ENCODE measurements around the gene ANKRD45.

- no peak for TF ChIP-seq REST (IDR thresholded peaks at IDR 0.05)
- no peak for TF ChIP-seq CHD2 (IDR thresholded peaks at IDR 0.05; ENCODE audit: low read length, partially characterized antibody)
- TF ChIP-seq CTCF (IDR thresholded peaks at IDR 0.05), result no peak
- no peak for TF ChIP-seq ESRRA (IDR thresholded peaks at IDR 0.05; ENCODE audit: borderline replicate concordance, low read length)
- no peak for TF ChIP-seq EHMT2 (IDR thresholded peaks at IDR 0.05; ENCODE audit: low read depth)
- TF ChIP-seq SREBF2 (IDR thresholded peaks at IDR 0.05), result no peak
- TF ChIP-seq POLR2AphosphoS2 (conservative IDR thresholded peaks at IDR 0.05; ENCODE audit: low read length), result no peak
- no peak for TF ChIP-seq RFX5 (IDR thresholded peaks at IDR 0.05)
- no peak for TF ChIP-seq POLR2A (IDR thresholded peaks at IDR 0.05; ENCODE audit: low read length)
- no peak for TF ChIP-seq EP300 (IDR thresholded peaks at IDR 0.05)
- no peak for TF ChIP-seq MAZ (IDR thresholded peaks at IDR 0.05; ENCODE audit: borderline replicate concordance, low read depth, low read length)
- no peak for TF ChIP-seq PHF8 (IDR thresholded peaks at IDR 0.05; ENCODE audit: borderline replicate concordance, low read depth)
- no peak for TF ChIP-seq RAD21 (conservative IDR thresholded peaks at IDR 0.05 in 1 of 2, IDR thresholded peaks at IDR 0.05 in 1 of 2)
- no peak for TF ChIP-seq RCOR1 (IDR thresholded peaks at IDR 0.05; ENCODE audit: low read depth, low read length)
Observed at GRCh38 chr1:173581383-173582079, 88.1 kb downstream of the ANKRD45 start.
